K562 (cell line): ENCODE data around the gene LASP1. TPM values are rescaled to one million over a fixed set of nuclear protein-coding genes. Genes with fewer than 3 reads are reported as not detected.
A peak's percentile ranks its signal among the peaks of the same experiment; 100 is the strongest.

Source experiments
- ARID2 ChIP-seq: fragments of 450-650 bp; IDR thresholded peaks from 2 replicates; pipeline ENCODE4 v1.6.1; 2017; ENCODE audit warnings: antibody characterized with exemption, mild to moderate bottlenecking
- BDP1 ChIP-seq: IDR thresholded peaks from 3 replicates; pipeline ENCODE4 v1.6.1; 2011; ENCODE audit not compliant: insufficient read length, insufficient read depth
- ETS2 ChIP-seq: IDR thresholded peaks from 2 replicates; pipeline ENCODE4 v1.6.1; 2016; ENCODE audit warnings: borderline replicate concordance, missing genetic modification characterization, mild to moderate bottlenecking, moderate library complexity, missing compliant biosample characterization; ENCODE audit not compliant: poor library complexity, severe bottlenecking
- HDAC3 ChIP-seq: fragments of 450-650 bp; IDR thresholded peaks from 2 replicates; pipeline ENCODE4 v1.6.1; 2018; ENCODE audit warnings: borderline replicate concordance, mild to moderate bottlenecking, moderate library complexity; ENCODE audit not compliant: partially characterized antibody
- KDM4B ChIP-seq, 2 experiments: fragments of 450-650 bp in 1 of 2; sonication (generic) in 1 of 2; IDR thresholded peaks; 2 replicates each; pipeline ENCODE4 v1.6.1; 2016 to 2017; ENCODE audit warnings: borderline replicate concordance in 2 of 2, antibody characterized with exemption in 1 of 2, low read depth in 1 of 2, mild to moderate bottlenecking in 1 of 2
- MYNN ChIP-seq, 2 experiments: sonication (generic); formaldehyde crosslinking in 1 of 2; IDR thresholded peaks; 2 replicates each; pipeline versions ENCODE4 v1.5.0 to v1.6.1; 2016 to 2020; ENCODE audit warnings: antibody characterized with exemption in 1 of 2, missing genetic modification reagents in 1 of 2
- NCOR1 ChIP-seq: fragments of 450-650 bp; IDR thresholded peaks from 2 replicates; pipeline ENCODE4 v1.6.1; 2016; ENCODE audit warnings: mild to moderate bottlenecking, moderate library complexity
- NR1H2 ChIP-seq: sonication (generic); formaldehyde crosslinking; IDR thresholded peaks from 2 replicates; pipeline ENCODE4 v1.4.0; 2020; ENCODE audit warnings: mild to moderate bottlenecking, missing genetic modification reagents
- RREB1 ChIP-seq: fragments of 250-450 bp; sonication (Bioruptor Pico); IDR thresholded peaks from 2 replicates; pipeline ENCODE4 v1.4.0; 2020
- ZC3H11A ChIP-seq: IDR thresholded peaks from 2 replicates; pipeline ENCODE4 v1.6.1; 2012; ENCODE audit warnings: low read depth, low read length, improper control_type of control experiment
- ZNF316 ChIP-seq: fragments of 450-650 bp; IDR thresholded peaks from 2 replicates; pipeline ENCODE4 v1.6.1; 2016
- ZNF318 ChIP-seq, 2 experiments: fragments of 450-650 bp; IDR thresholded peaks; 2 replicates each; pipeline ENCODE4 v1.6.1; 2016; ENCODE audit warnings: mild to moderate bottlenecking in 2 of 2, borderline replicate concordance in 1 of 2, low read depth in 1 of 2, moderate library complexity in 1 of 2
- ZNF717 ChIP-seq: fragments of 250-450 bp; sonication (Bioruptor Pico); IDR thresholded peaks from 2 replicates; pipeline ENCODE4 v1.5.0; 2021
- ZNF77 ChIP-seq: fragments of 250-450 bp; sonication (Bioruptor Pico); IDR thresholded peaks from 2 replicates; pipeline ENCODE4 v1.5.0; 2020
- polyA plus RNA-seq, 8 experiments: library from polyadenylated mRNA; depleted of rRNA in 4 of 8; stranded (reverse) in 5 of 8; unstranded in 3 of 8; fragments of >200 nt; fragmentation: Nextera tagmentation in 2 of 8; fragmentation: Illumina TruSeq in 1 of 8; extraction: Ambion mirVana in 2 of 8; extraction: Trizol in 1 of 8; gene quantifications; 2 replicates each; pipeline versions ENCODE4 v1.2.1 to v1.2.3, GENCODE V29; 2011 to 2014; ENCODE audit warnings: inconsistent platforms in 1 of 8, missing spikeins in 1 of 8
- total RNA-seq, 7 experiments: library from RNA; depleted of rRNA in 6 of 7; stranded (reverse); fragments of >200 nt in 6 of 7; fragmentation: Illumina TruSeq in 2 of 7; extraction: Trizol in 2 of 7; gene quantifications; 2 replicates each; pipeline versions ENCODE4 v1.2.1 to v1.2.3, GENCODE V29; 2011 to 2021; ENCODE audit warnings: low replicate concordance in 1 of 7

Gene LASP1
- total and polyA plus RNA-seq, 9 of the 15 experiments (the other 6 are each of a cell fraction or from before 2014, with no cell fraction given), result 23.0 to 125 (median 55.3) TPM

GRCh38 chr17:38871247-38872015 is 1.6 kb downstream of the LASP1 start (continued):
- TF ChIP-seq KDM4B (IDR thresholded peaks at IDR 0.05; ENCODE audit: borderline replicate concordance in 2 of 2, low read depth in 1 of 2), result no peak
- TF ChIP-seq ARID2, result no peak
- no peak for TF ChIP-seq NR1H2
- no peak for TF ChIP-seq ZNF318 (IDR thresholded peaks at IDR 0.05; ENCODE audit: borderline replicate concordance in 1 of 2, low read depth in 1 of 2)
- peak; percentile 67 for TF ChIP-seq ZNF316
- no peak for TF ChIP-seq HDAC3
- TF ChIP-seq ZNF717, result no peak
- TF ChIP-seq ETS2 (tag), result no peak
- no peak for TF ChIP-seq RREB1 (CRISPR knock-in tag)
- TF ChIP-seq BDP1, result no peak
- peak; percentile 79; the same call in 1 of the 2 replicates for TF ChIP-seq MYNN (IDR thresholded peaks at IDR 0.05)
- TF ChIP-seq MYNN (CRISPR knock-in tag; IDR thresholded peaks at IDR 0.05), result no peak
- no peak for TF ChIP-seq ZC3H11A
- no peak for TF ChIP-seq ZNF77 (CRISPR knock-in tag)
- TF ChIP-seq NCOR1, result peak; percentile 44; the same call in 1 of the 2 replicates
